GM19328 (cell line): ENCODE results near the gene SLC6A15.

Experiments
- ATAC-seq: cut with Tn5 transposase; IDR thresholded peaks from one replicate; pipeline ENCODE4 v1.9.1; 2021; ENCODE audit warnings: mild to moderate bottlenecking, moderate library complexity; ENCODE audit not compliant: unreplicated experiment

The SLC6A15 gene

GRCh38 chr12:84875241-84875640 lies 37.4 kb downstream of the SLC6A15 start:
- ATAC-seq, result no peak

GRCh38 chr12:84874825-84875139 lies 37.8 kb downstream of the SLC6A15 start:
- no peak for ATAC-seq

- peak; percentile 93 for ATAC-seq
Observed at GRCh38 chr12:84874125-84874824, 38.3 kb downstream of the SLC6A15 start.

- ATAC-seq, result no peak
Observed at GRCh38 chr12:84862186-84862585, 50.4 kb downstream of the SLC6A15 start.

- no peak for ATAC-seq
Observed at GRCh38 chr12:84860718-84861117, 51.9 kb downstream of the SLC6A15 start.

GRCh38 chr12:84858796-84859195 lies 53.8 kb downstream of the SLC6A15 start:
- ATAC-seq, result no peak

GRCh38 chr12:84857525-84858208 lies 54.9 kb downstream of the SLC6A15 start:
- no peak for ATAC-seq

- ATAC-seq, result no peak
Observed at GRCh38 chr12:84856156-84856900, 56.3 kb downstream of the SLC6A15 start.

GRCh38 chr12:84843593-84844144 lies 68.9 kb downstream of the SLC6A15 start:
- no peak for ATAC-seq

GRCh38 chr12:84842406-84843013 lies 70.1 kb downstream of the SLC6A15 start:
- ATAC-seq, result peak; percentile 70

- no peak for ATAC-seq
Observed at GRCh38 chr12:84841591-84841990, 71.0 kb downstream of the SLC6A15 start.

- no peak for ATAC-seq
Observed at GRCh38 chr12:84840356-84840755, 72.2 kb downstream of the SLC6A15 start.

- no peak for ATAC-seq
Observed at GRCh38 chr12:84826925-84827324, 85.7 kb downstream of the SLC6A15 start.

- peak; percentile 47 for ATAC-seq
Observed at GRCh38 chr12:84825149-84825548, 87.5 kb downstream of the SLC6A15 start.

GRCh38 chr12:84822525-84822924 lies 90.1 kb downstream of the SLC6A15 start:
- ATAC-seq, result no peak

- ATAC-seq, result no peak
Observed at GRCh38 chr12:84816916-84817695, 95.5 kb downstream of the SLC6A15 start.

GRCh38 chr12:84814664-84815245 lies 97.8 kb downstream of the SLC6A15 start:
- ATAC-seq, result no peak

- ATAC-seq, result no peak
Observed at GRCh38 chr12:84813780-84814663, 98.6 kb downstream of the SLC6A15 start.

GRCh38 chr12:84811291-84811690 lies 101.3 kb downstream of the SLC6A15 start:
- ATAC-seq, result no peak
